SK-MEL-5 (cell line): Measurements from ENCODE around the gene CNRIP1. TPM values are rescaled to one million over a fixed set of nuclear protein-coding genes. Genes with fewer than 3 reads are reported as not detected.

Experiments
- DNase-seq: peaks from one replicate; pipeline ENCODE4 v3.0.0-alpha.2; 2016; ENCODE audit warnings: low read depth, low spot score
- in situ Hi-C: cut with HindIII; loops from 2 replicates; pipeline ENCODE4 v1.10.0; 2016; ENCODE audit warnings: low sequenced_read_pairs, high pct_unique_total_duplicates, low pct_unique_long_range_greater_than_20kb
- total RNA-seq: library from RNA; depleted of rRNA; stranded (reverse); fragments of >200 nt; shearing (Covaris generic); gene quantifications from 2 replicates; pipeline ENCODE4 v1.2.3, GENCODE V29; 2014

The CNRIP1 gene
- total RNA-seq, 1 experiment from 2014 or later, result 28.4 TPM

DNA sequence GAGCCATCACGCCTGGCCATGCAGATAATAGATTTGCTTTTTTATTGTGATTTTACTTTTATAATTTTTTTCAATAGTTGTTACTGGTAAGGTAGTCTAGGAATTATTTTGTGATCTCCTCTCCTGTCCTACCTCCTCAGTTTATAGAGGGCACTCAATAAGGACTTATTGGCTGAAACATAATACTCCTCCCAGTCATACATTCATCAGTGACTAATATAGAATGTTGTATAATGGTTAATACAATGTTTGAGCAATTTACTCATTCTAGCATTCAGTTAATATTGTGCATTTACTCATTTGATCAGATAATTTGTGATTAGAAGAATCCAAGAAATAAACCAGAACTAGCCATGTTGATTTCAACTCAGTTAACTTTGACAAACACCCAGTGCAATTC, 41.6 kb downstream of the CNRIP1 start:
- in situ Hi-C loops, result no loop called here

DNA sequence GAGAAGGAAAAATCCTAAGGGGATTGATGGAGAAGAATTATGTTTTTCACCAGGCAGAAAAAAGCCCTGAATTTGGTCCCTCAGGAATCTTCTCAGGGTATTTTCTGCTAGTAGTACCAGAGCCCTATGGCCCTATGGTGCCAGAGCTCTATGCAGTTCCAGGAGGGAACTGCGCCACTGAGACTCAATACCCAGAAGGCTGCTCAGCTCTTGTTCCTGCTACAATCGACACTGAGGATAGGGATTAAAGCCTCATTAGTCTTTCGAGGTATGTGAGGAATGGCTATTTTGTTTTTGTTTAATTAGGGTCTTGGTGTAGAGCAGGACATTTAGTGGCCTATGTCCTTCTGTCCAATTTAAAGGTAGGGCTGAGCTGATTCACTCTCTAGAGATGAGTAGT, 45.7 kb downstream of the CNRIP1 start:
- in situ Hi-C loops, result no loop called here
- DNase-seq, result peak; percentile 22

More for the DNA sequence above, 41.6 kb downstream of the CNRIP1 start:
- DNase-seq, result no peak

DNA sequence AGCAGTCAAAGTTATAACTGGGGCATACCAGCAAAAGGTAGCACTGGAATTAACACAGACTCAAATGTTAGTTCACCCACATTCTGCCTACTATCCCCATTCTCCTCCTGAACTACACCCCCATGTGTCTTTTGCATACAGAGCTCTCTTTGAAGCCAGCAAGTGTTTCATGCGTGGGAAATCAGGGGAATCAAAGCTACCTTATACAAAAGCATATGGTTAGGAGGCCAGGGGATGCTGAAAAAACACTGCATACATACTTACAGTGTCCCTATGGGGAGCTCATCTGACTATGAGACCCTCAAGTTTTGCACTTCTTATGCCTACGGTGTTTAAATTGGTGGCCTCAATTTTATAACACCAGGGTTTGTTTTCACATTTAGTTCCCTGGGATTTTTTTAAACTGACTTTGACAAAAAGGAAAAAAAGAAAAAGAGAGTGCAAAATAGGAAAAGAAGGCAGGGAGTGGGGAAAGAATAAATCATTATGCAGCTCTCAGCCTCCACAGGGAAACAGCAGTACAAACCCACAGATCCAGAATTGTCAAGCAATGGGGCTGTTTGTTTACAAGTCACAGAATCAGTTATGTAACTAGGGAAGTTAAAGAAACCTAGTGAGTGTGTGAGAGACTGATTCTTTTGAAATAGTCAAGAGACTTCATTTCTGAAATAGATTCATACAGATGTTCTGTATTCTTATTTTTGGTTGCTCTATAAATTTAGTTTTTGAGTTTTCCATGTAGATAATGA, 47.3 kb downstream of the CNRIP1 start:
- in situ Hi-C loops, result no loop called here

DNA sequence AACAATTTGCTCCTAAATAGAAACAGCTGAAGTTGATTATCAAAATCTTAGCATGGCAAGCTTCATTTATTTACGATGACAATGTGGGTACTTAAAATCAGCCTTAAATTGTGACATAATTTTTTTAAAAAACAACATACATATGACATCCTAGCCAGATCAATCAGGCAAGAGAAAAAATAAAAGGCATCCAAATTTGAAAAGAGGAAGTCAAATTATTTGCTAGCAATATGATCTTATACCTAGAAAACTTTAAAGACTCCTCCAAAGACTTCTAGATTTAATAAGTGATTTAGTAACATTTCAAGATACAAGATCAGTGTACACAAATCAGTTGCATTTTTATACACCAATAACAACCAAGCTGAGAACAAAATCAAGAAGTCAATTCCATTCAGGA, 53.1 kb downstream of the CNRIP1 start:
- in situ Hi-C loops, result no loop called here
- DNase-seq, result no peak

More for the DNA sequence above, 47.3 kb downstream of the CNRIP1 start:
- peak; percentile 21 for DNase-seq

DNA sequence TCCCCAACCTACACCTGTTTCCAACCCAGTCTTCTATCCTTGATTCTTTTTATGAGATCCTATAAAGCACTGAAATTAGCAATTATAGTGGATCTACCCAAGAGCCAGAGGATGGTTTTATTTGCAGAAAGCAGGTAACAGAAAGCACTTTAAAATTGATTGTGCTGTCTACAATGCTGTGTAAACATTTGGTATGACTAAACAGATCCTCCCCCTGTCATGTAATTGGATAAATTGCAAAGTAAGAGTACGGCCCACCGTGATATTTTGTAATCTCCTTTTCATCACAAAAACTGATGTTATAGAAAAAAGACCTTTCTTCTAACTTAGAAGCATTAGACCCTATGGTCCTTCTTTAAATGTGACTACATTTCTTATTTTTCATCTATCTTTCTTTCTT, 56.1 kb downstream of the CNRIP1 start:
- no peak for DNase-seq
- in situ Hi-C loops, result no loop called here

DNA sequence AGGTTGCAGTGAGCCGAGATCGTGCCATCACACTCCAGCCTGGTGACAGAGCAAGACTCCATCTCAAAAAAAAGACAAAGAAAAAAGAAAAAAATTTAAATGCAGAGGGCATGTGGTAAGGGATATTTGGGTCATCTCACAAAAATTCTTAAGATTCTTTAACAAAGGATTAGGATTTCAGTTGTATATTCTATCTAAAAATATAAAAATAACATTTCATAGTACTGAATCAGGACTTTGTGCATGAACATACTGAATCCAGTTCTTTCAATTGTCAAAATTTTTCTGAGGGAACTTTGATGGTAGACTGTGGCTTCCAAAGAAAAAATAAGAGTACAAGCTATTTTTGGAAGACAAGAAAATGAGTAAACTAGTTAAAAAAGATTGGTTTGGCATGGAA, 60.9 kb downstream of the CNRIP1 start:
- in situ Hi-C loops, result no loop called here
- DNase-seq, result no peak

DNA sequence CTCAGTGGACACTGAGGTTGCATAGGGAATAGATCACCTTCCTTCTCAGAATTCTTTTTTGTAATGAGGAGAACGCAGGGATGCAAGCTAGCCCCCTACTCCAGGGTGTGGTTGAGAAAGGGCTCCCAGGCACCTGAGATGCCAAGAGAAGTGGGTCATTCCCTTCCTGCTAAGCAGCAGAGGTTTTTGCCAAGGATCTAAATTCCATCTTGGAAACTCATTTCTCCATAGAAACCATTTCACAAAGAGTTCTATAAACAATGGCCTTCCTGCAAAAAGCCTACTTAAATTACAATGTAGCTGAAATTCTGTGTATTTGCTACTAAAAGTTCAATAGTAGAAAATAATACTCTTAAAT, 63.7 kb downstream of the CNRIP1 start:
- in situ Hi-C loops, result no loop called here
- no peak for DNase-seq

DNA sequence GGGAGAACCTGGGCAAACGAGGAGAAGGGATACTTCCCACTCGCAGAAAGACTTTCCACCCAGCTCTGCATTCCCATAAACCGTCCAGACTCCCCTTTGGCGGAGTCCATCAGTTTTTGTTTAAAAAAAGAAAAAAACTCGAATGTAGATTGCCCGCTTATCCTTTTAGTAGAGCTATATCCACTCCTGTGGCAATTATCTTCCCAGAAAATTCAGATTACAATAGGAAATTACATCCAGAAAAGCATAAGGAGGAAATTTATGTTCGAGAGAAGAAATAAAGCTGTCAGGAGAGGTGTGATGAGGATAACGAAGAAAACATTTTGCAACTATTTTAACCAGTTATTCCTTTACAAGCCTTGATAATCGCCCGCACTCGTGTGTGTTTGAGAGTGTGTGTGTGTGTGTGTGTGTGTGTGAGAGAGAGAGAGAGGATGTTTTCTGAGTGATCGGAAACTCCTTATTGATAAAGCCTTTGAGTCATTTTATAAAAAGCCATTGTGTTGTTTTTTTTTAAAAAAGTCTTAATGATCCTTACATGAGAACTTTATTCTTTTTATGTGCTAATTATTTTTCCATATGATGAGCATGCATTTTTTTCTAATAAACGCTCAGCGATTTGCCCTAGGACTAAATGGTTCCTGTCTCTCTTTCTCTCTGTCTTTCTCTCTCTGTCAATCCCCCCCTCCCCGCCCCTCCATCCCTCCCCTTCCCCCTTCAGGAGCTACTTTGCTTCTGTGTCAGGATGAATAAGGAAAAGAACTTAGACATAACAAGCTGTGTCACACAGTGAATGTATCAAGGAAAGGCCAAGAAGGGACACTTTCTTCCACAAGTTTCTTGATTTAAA, 66.3 kb downstream of the CNRIP1 start:
- in situ Hi-C loops, result no loop called here
- peak; percentile 38 for DNase-seq

DNA sequence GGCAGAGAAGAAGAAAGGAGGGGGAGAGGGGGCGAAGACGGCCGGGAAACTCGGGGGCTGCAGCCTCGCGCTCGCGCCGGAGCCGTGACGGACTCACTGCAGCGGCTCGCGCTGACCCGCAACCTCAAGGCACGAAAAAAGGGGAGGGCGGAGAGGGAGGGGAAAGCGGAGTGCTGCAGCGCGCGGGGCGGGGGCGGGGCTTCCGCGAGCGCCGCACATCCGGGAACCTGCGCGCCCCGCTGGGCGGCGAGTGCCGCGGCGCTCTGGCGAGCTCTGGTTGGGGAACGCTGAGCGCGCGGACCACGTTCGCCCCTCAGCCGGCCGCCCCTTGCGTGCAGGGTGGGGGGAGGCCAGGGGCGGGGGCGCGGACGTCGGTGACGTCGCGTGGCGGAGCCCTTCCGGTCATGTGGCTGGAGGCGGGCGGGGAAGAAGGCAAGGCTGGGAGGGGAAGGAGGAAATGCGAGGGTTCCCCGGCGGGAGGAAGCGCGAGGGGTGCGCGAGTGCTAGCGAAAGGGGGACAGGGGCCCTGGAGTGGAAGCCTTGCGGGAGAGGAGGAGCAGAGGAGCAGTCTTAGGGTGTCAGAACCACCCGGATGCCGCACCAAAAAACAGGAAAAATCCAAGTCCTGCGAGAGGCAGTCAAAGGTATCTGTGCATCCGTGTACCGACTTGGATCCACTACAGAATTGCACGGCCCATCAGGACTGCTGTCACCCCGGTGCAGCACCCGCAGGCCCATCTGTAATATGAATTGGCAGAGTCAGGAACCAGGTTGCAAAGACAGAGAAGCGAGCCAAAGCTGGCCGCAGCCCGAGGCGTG, 67.1 kb downstream of the CNRIP1 start, which contains the start of gene PPP3R1:
Gene PPP3R1, minus strand, starts transcription at position 133 of the 819 bp plus-strand sequence. CDS start 405 bp downstream, outside the sequence.
- in situ Hi-C loops, result no loop called here
- DNase-seq, result peak; percentile 96

DNA sequence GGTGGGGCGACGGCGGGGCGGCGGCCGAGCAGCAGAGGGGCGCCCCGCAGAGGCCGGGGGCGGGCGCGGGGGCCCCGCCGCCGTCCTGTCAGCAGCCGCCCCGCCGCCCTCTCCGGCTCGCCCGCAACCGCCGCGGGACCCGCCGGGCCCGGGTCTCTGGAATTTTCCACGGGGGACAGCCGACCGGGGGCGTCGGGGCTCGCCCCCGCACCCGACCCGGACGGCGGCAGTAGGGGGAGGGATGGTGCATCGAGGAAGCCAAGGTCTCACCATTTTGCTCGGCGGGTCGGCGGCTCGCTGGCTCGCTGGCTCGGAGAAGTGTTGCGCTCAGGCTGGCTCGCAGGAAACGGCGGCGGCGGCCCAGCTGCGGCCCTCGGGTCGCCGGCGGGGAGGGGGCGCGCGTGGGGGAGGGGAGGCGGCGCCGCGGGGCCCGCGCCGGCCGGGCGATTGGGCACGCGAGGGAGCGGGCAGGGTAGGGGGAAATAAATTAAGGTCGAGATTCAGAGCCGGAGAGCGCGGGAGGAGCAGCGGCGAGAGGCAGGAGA, 67.8 kb downstream of the CNRIP1 start:
- in situ Hi-C loops, result no loop called here
- no peak for DNase-seq

DNA sequence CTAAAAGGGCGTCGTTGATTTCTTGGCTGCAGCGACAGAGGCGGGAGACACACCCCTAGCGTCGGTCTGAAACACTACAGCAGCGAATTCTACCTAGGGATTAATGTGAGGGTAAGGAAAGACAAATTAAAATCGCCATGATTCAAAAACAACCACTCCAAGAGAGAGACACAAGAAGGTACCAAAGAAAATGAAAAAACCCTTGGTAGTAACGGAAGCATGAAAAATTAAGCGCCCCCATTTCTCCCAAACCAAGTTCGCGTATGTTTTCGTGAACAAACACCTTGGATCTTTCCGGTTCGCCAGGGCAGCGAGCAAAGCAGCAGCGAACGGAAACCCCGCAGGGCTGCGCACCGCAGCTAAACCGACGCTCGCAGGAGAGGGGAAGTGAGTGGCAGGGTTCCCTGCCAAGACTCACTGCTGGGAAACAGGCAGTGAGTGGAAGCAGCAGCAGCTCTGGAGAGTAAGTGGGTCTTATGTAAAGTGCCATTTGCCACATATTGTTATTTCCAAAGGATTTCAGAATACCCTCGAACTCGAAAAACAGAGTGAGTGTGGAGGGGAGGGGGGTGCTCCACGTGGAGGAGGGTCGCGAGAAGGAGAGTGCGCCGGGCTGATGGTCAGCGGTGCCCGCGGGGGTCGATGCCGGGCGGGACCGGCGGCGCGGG, 68.4 kb downstream of the CNRIP1 start:
- DNase-seq, result peak; percentile 90
- in situ Hi-C loops, result no loop called here

DNA sequence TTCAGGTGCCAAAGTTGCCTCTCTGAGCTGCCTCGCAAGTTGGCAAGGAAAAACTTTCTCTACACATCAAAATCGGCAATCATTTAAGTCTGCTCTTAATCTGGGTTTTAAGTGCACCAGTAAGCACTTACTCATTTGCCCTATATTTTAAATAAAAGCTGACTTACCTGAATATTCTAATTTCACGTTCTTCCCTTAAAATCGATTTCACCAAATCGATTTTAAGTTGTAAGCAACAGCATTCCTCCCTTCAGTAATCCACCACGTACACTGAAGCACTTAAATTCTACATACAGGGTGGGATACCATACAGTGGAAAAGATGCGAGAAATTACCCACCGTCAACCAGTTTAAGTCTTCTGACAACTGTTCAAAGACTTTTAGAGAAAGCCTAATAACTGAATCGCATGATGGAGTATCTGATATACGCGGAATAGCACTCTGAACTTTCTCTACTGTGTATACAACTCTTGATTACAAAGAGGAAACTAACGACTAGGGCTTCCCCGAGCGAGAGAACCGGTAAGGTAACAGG, 69.0 kb downstream of the CNRIP1 start:
- in situ Hi-C loops, result no loop called here
- DNase-seq, result no peak

DNA sequence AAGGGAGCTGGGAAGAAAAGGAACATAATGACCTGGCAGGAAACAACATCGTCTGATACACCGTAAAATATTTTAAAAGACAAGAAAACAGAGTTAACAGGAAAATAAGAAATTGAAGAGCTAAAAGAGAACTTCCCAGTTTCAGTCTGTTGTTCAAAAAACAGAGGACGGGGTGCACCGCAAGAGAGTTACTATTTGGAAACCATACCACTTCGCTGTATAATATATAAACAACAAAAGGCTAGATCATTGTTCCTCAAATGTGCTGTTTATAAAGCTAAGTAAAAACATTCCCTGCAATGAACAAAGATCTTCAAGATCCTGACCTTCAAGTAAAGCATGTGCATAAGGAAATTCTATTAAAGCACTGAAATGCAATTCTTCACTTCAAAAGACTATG, 69.6 kb downstream of the CNRIP1 start:
- in situ Hi-C loops, result no loop called here
- no peak for DNase-seq

DNA sequence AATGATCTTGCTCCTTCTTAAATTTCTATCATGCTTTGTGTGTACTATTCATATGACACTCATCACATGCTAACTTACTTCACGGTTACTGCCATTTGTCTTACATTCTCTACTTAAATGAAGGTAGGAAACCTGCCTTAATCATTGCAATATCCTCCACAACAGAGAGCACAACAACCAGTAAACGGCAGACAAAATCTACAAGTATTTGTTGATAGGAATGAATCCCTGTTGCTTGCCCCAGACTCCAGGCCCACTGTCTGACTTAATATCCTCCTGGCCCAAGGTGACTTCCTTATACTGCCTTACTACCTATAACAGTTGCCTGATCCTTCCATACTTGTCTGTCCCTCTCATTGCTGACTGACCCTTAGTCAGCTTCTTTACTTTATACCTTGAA, 70.9 kb downstream of the CNRIP1 start:
- no peak for DNase-seq
- in situ Hi-C loops, result no loop called here

DNA sequence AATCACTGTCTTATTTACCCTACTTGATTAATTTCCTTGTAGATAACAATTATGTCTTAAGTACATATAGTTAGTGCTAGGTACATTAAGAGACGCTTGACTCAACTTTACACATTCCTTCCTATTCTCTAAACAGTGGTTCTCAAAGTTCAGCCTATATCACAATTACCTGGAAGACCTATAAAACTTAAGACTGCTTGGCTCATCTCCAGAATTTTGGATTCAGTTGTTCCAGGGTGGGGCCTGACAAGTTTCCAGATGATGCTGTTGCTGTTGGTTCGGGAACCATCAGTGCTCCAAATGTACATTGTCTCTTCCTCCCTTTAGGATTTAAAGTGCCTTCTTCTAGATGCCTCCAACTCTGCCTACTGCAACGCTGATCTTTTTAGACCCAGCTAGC, 71.4 kb downstream of the CNRIP1 start:
- DNase-seq, result no peak
- in situ Hi-C loops, result no loop called here

DNA sequence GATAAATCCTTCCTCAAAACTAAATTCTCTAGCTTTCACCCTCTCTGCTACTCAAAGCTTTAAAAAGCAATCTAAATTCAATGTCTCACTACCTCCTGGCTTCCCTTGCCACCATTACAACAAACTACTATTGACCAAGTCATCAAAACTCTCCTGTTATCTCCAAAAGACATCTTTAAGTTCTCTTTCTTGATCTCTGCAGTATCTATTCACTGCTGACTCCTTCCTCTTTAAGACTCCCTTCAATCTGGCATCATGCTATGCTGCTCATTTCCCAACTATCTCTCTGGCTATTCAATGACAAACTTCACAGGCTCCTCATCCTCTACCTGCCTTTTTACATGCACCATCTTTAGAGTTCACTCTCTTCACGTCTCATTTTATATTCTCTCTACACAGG, 73.4 kb downstream of the CNRIP1 start:
- DNase-seq, result no peak
- in situ Hi-C loops, result no loop called here

DNA sequence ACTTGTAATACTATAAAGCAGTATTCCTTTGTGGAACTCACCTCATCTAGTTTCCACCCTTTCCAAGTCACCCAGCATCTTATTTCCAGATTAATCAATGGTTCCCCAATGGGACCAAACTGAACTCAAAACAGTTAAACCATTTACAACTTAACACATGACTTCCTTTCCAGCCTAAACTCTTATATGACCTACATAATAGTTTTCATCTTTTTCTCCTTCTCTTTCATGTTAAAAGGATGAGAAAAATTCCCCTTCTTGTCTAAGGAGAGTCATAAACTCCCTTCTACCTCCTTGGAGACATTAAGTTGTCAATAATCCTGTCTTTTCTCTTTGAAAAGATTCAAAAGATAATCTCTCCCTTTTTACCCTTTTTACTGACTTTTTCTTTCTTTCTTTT, 74.1 kb downstream of the CNRIP1 start:
- in situ Hi-C loops, result no loop called here
- no peak for DNase-seq
